HL-60/S4 treated with phorbol 12-myristate 13-acetate at 8.2 ng/mL for 4 days and 3 days (cell line): ENCODE results near the gene CIAO2A.
"Not testable (repeated sequence)": the region's sequence is repeated elsewhere in the genome, so short reads cannot be mapped to it uniquely, and the experiment has no call there.

Experiments
- in situ Hi-C: fragments of 300-500 bp; cut with MboI; formaldehyde crosslinking; loops from 2 replicates; pipeline ENCODE4 v1.15.0; 2022; ENCODE audit warnings: low sequenced_read_pairs

Gene CIAO2A

DNA sequence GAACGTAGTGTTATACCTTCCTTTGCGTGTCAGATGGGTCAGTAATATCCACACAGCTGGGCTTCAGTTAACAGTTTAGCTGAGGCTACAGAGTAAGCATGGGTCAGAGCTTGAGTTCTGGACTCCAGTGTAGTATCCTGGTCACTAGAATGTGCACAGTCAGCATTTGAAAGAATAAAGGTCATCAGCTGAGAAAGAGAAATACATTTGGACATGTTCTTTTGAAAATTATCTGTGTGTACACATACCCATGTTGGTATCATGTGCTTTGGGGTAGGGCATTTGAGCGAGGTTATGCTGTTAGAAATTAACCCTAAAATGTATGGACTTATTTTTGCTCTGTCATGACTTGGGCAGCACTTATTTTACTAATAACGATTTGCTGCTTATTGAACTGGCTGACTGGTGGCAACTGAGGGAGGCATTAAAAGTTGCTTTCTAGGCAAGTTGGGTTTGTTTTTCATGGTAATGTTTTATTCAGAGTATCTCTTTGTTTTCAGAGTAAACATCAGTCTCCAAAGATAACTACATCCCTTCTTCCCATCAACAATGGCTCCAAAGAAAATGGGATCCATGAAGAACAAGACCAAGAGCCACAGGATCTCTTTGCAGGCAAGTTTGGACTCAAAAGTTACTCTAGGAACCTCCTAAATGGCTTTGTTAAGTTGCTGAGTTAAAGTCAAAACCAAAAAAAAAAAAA, 18.6 kb upstream of the CIAO2A start:
- in situ Hi-C loops, result no loop called here

GRCh38 chr15:64111679-64112050, 18.0 kb upstream of the CIAO2A start:
- in situ Hi-C loops, result no loop called here

- in situ Hi-C loops, result no loop called here
Measured at GRCh38 chr15:64110950-64111678, 17.5 kb upstream of the CIAO2A start.

GRCh38 chr15:64110108-64110701, 16.6 kb upstream of the CIAO2A start:
- in situ Hi-C loops, result not testable (repeated sequence)

DNA sequence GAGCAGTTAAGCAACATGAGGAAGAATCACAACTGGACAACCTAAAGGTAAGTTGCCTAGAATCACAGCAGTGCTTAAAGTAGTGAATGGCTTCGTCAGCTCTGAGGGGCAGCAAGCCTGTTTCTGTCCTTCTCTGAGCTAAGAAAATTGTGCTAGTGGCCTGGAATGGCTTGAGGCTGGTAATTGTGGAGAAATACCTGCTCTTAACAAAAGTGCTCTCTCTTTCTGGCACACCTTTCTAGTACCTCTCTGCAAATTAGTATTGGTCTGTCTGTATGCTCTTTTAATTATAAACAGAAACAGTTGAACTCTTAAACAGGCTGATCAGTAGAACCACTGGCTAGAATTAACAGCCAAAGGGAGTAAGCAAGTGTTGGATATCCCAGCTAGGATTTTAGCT, 13.7 kb upstream of the CIAO2A start:
- in situ Hi-C loops, result no loop called here

- in situ Hi-C loops, result no loop called here
Measured at GRCh38 chr15:64105113-64105704, 11.6 kb upstream of the CIAO2A start.

DNA sequence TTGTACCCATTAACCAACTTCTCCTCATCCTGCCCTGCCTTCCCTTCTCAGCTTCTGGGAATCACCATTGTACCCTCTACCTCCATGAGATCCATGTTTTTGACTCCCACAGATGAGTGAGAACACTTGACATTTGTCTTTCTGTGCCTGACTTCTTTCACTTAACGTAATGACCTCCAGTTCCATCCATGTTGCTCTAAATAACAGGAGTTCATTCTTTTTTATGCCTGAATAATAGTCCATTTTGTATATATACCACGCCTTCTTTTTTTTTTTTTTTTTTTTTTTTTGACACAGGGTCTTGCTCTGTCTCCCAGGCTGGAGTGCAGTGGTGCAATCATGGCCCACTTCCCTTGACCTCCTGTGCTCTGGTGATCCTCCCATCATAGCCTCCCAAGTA, 8.9 kb upstream of the CIAO2A start:
- in situ Hi-C loops, result no loop called here

DNA sequence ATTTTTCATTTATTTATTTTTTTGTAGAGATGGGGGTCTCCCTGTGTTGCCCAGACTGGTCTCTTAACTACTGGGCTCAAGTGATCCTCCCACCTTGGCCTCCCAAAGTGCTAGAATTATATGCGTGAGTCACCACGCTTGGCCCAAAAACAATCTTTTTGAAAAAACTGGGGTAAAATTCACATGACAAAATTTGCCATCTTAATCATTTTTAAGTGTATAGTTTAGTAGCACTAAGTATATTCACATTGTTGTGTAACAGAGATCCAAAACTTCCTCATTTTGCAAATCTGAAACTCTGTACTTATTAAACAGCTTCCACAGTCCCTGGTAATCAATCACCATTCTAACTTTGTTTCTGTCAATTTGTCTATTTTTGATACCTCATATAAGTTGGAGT, 7.3 kb upstream of the CIAO2A start:
- in situ Hi-C loops, result no loop called here

DNA sequence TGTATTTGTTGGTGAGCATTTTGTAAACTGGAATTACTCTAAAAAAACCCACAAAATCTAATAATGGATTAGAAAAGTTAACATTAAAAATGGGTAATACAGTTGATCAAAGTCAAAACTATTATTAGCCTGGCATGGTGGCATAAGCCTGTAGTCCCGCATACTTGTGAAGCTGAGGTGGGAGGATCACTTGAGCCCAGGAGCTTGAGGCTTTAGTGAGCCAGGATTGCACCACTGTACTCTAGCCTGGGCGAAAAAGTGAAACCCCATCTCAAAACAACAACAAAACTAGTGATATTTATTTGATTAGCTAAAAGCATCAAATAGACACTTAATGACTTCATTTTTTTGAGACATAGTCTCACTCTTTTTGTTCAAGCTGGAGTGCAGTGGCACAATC, 5.7 kb upstream of the CIAO2A start:
- in situ Hi-C loops, result no loop called here

DNA sequence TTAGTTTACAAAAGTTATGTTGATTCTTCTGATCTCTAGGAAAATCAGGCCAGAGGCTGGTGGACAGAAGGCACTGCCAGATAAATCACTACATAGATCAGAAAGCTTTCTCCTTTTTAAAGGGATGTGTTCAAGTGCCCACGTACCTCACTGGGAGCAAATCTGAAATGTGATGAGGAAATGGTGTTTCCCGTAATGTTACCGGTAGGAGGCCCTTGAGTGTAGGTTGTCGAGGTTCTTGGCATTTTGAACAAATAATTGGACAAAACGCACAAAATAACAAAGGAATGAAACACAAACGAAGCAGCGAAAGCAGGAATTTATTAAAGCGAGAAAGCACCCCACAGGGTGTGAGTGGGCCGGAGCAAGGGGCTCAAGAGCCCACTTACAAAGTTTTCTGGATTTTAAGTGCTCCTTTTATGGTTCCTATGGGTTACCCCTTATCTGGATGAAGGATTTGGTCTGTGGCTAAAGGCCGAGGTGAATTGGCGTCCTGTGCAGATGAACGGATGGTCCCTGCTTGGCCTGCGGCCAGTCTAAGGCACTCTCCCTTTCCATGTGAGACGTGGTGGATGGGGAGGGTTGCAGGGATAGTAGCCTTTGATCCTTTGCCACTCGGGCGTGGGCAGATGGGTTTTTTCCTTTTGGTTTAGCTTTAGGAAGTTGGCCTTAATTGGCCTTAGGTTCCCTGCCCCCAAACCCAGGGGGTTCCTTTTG, 3.2 kb upstream of the CIAO2A start:
- in situ Hi-C loops, result no loop called here

DNA sequence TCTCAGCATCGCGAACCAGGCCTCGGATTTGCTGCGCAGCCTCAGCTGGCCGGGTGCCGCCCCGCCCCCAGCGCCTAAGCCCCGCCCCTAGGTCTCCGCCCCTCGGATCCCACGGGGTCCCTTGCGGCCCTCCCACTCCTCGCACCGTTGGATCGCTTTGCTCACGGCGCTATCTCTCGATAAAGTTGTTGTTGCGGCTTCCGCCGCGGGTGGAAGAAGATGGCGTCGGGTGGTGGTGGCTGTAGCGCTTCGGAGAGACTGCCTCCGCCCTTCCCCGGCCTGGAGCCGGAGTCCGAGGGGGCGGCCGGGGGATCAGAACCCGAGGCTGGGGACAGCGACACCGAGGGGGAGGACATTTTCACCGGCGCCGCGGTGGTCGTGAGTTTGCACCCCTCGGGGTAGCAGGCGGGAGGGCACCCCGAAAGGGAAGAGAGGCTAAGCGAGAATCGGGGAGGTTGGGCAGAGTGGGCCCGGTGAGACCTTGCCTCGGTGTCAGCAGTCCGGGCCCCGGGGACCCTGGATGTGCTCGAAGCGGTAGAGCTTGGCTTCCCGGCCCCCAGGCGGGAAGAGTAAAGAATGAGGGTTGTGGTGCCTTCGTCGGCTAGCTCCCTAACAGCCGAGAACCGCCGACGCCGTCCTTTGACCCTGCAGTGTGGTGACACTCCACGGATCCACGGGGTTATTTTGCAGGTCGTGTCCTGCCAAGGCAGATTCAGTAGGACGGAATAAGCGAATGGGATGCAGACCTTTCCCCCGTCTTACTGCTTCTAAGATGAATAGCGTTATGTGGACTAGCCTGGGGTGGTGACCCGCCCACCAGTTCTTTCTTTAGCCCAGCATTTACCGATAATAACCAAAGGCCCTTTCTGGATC, 2.4 kb upstream of the CIAO2A start, which contains the start of gene SNX1:
Gene SNX1 (plus strand): TSS at position 188 of the 873 bp plus-strand sequence. CDS start 32 bp downstream, at position 220.
- in situ Hi-C loops, result no loop called here

- in situ Hi-C loops, result no loop called here
Measured at GRCh38 chr15:64095431-64095794, 1.8 kb upstream of the CIAO2A start.

DNA sequence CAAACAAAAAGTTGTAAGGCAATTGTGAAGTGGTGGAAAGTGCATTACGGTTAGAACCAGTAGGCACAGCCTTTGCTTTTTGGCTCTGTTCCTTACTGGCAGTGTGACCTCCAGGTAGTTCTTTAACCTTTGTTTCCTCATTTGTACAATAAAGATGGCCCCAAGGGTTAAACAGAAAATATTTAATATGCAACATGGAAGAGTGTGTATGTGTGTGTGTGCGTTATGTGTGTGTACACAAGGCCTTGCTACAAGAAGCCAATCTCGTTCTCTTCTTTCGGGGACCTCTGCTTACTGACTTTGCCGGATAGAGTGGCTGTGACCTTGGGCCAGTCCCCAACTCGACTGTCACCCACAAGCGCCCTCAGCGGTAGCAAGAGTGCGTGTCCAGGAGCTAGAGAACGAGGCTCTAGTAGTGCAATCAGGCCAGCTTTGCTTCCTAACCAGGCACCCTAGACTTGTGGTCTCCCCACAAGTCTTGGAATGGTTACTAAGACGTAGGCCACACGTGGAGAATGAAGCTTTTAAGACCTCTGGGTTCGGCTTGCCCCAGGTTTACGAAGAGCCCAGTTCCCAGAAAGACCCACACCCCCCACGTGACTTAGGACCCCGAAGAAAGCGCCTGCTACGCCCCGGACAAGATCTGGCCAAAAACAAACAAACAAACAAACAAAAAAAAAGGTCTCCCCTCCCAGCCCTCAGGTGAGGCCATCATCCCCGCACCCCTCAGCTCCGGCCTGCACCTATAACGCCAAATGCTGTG, 593 bp downstream of the CIAO2A start:
- in situ Hi-C loops, result no loop called here

DNA sequence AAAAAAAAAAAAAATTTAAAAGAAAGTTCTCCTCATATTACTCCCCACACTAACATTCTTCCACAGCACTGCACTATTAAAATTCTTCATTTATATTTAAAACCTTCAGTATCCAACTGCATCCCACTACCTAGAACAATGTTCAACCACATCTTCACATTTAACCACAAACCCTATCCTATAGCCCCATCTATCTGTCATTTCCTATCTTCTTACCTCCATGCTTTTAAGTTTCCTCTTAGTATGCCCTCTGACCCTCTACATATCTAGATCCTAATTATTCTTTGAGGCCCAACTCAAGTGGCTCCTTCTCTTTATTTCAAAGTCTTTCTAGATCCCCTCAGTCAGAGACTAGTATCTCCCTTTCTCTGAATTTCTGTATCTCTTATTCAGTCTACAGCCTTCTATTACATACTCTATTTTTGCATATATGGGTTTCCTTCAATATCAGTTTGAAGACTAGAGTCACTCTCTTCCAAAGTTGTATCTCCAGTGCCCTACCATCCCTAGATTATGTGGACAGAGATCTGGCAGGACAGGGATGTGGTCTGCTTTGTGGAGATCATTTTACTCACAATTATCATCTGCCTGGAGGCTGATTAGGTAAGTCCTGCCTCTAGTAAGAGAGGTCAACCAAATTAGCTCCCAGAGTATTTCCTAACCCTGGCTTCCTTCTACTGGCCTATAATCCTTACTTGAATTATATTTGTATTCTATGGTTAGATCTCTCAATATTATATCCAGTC, 1.4 kb downstream of the CIAO2A start:
- in situ Hi-C loops, result no loop called here

DNA sequence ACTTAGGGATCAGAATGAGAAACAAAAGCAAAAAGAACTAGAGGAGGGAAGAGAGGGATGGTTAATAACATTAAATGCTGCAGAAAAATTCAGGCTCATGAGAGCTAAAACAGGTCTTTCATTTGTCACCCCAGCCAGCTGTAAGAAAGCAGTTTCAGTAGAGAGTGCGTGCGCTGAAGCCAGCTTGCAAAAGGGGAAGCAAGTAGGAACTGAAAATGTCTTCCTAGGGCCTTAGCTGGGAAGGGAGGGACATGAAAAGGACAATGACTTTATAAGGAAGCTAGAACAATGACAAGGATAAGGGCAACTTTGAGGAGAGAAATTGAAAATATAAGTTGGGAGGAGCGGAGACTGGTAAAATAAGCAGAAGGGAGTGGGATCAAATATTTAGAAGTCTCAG, 3.1 kb downstream of the CIAO2A start:
- in situ Hi-C loops, result no loop called here

DNA sequence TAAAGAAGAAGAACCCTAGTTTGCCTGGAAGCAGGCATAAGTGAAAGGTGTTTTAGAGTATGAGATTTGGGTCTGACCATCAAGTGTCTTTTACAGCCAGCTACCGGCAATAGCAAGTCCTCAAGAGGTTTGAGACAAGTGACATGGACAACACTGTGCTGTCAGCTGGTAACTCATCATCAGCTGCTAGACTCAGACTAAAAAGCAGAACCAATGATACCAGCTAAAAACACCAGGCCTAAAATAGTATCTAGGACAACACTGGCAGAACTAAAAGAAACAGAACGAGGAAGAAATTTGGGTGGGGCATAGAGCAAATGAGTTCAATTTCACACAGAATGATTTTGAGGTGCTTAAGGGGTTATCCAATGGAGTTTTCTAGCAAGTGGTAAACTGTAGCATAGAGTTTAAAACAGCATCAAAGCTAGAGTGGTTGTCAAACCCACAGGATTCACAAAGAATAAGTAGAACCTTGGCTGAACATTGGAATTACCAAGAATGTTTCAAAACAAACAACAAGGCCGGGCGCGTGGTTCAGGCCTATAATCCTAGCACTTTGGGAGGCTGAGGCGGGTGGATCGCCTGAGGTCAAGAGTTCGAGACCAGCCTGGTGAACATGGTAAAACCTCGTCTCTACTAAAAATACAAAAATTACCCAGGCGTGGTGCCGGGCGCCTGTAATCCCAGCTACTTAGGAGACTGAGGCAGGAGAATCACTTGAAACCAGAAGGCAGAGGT, 3.9 kb downstream of the CIAO2A start:
- in situ Hi-C loops, result no loop called here

- in situ Hi-C loops, result no loop called here
Measured at GRCh38 chr15:64082757-64083156, 10.9 kb downstream of the CIAO2A start.

DNA sequence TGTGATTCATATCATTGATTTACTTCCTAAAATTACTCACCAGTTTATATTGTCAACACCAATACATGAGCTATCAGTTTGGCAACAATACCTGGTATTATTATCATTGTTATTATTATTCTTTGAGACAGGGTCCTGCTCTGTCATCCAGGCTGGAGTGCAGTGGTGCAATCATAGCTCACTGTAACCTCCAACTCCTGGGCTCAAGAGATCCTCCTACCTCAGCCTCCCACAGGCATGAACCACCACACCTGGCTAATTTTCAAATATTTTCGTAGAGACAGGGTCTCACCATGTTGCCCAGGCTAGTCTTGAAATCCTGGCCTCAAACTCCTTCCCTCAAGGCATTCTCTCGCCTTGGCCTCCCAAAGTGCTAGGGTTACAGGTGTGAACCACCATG, 20.1 kb downstream of the CIAO2A start:
- in situ Hi-C loops, result not testable (repeated sequence)
